Left ventricle myocardium inferior (tissue), 1 donor: ENCODE measurements around the gene ZNF408. TPM values are rescaled to one million over a fixed set of nuclear protein-coding genes. Genes with fewer than 3 reads are reported as not detected.

Source experiments
- DNase-seq: peaks from one replicate; pipeline ENCODE4 v3.0.0-alpha.2; 2020
- H3K27ac ChIP-seq: fragments of 200-600 bp; replicated peaks from 2 replicates; pipeline ENCODE4 v1.8.0; 2021
- H3K27me3 ChIP-seq: fragments of 200-600 bp; 2 replicates; pipeline ENCODE4 v1.8.0; 2021; ENCODE audit warnings: low read depth
- H3K36me3 ChIP-seq: fragments of 200-600 bp; 2 replicates; pipeline ENCODE4 v1.8.0; 2021
- H3K4me1 ChIP-seq: fragments of 200-600 bp; 2 replicates; pipeline ENCODE4 v1.8.0; 2021
- H3K4me3 ChIP-seq: fragments of 200-600 bp; 2 replicates; pipeline ENCODE4 v1.8.0; 2021; ENCODE audit warnings: mild to moderate bottlenecking, moderate library complexity
- H3K9me3 ChIP-seq: fragments of 200-600 bp; replicated peaks from 2 replicates; pipeline ENCODE4 v1.8.0; 2021
- CTCF ChIP-seq: fragments of 200-600 bp; IDR thresholded peaks from 2 replicates; pipeline ENCODE4 v1.8.0; 2021; ENCODE audit warnings: antibody characterized with exemption, mild to moderate bottlenecking, borderline replicate concordance
- intact Hi-C: fragments of 100-400 bp; cut with micrococcal nuclease; formaldehyde crosslinking; loops from one replicate; pipeline ENCODE4 v1.11.0; 2022
- total RNA-seq: library from RNA; stranded (reverse); fragmentation: NEBNext Ultra II Directional; extraction: Animal tissue kit (Norgen Biotek cat#: 25700); gene quantifications from one replicate; pipeline ENCODE4 v1.2.1, GENCODE V29; 2021
- donor health status: DM: no; HTN: yes; CAD: no; lungs with severe emphysema.

The ZNF408 gene
- total RNA-seq, 1 donor from 2014 or later: 7.3 TPM

GRCh38 chr11:46725338-46726205 lies 24.7 kb downstream of the ZNF408 start:
- intact Hi-C loops: no loop called here
- no peak for TF ChIP-seq CTCF
- DNase-seq: no peak
- no peaks in the 10 kb centered on the region for H3K27me3 ChIP-seq
- H3K27ac ChIP-seq: no peak overlapping the region
- H3K9me3 ChIP-seq: no peaks in the 10 kb centered on the region
- no peaks in the 10 kb centered on the region for H3K4me1 ChIP-seq
- H3K36me3 ChIP-seq: no peaks in the 10 kb centered on the region
- no peak overlapping the region for H3K4me3 ChIP-seq

- DNase-seq: no peak
- intact Hi-C loops: no loop called here
- no peaks in the 10 kb centered on the region for H3K36me3 ChIP-seq
These were observed 25.5 kb downstream of the ZNF408 start for GRCh38 chr11:46726206-46726862.

GRCh38 chr11:46727952-46728658 lies 27.3 kb downstream of the ZNF408 start:
- Histone ChIP-seq H3K36me3 (no peaks in the 10 kb centered on the region), H3K27me3 (no peaks in the 10 kb centered on the region), H3K27ac (no peak overlapping the region), H3K4me1 (no peaks in the 10 kb centered on the region), H3K4me3 (no peak overlapping the region), H3K9me3 (no peaks in the 10 kb centered on the region)
- intact Hi-C loops: no loop called here
- DNase-seq: no peak
- TF ChIP-seq CTCF: no peak

More at GRCh38 chr11:46726206-46726862, 25.5 kb downstream of the ZNF408 start:
- Histone ChIP-seq H3K4me1 (no peaks in the 10 kb centered on the region), H3K27me3 (no peaks in the 10 kb centered on the region), H3K4me3 (no peak overlapping the region), H3K27ac (no peak overlapping the region), H3K9me3 (no peaks in the 10 kb centered on the region)
- no peak for TF ChIP-seq CTCF

GRCh38 chr11:46728659-46729040 lies 27.8 kb downstream of the ZNF408 start:
- no peak for DNase-seq
- intact Hi-C loops: no loop called here

More at GRCh38 chr11:46728659-46729040, 27.8 kb downstream of the ZNF408 start:
- no peaks in the 10 kb centered on the region for H3K4me1 ChIP-seq
- H3K36me3 ChIP-seq: no peaks in the 10 kb centered on the region
- TF ChIP-seq CTCF: no peak
- no peaks in the 10 kb centered on the region for H3K27me3 ChIP-seq
- H3K4me3 ChIP-seq: no peak overlapping the region
- H3K27ac ChIP-seq: no peak overlapping the region
- H3K9me3 ChIP-seq: no peaks in the 10 kb centered on the region
